ENCODE measurements around the gene NEK9. TPM values are rescaled to one million over a fixed set of nuclear protein-coding genes. Genes with fewer than 3 reads are reported as not detected.
A peak's percentile ranks its signal among the peaks of the same experiment; 100 is the strongest.

Gene NEK9
- total and polyA plus RNA-seq, 9 of the 15 experiments (the other 6 are each of a cell fraction or from before 2014, with no cell fraction given) = 2.8 to 39.6 (median 19.8) TPM

DNA sequence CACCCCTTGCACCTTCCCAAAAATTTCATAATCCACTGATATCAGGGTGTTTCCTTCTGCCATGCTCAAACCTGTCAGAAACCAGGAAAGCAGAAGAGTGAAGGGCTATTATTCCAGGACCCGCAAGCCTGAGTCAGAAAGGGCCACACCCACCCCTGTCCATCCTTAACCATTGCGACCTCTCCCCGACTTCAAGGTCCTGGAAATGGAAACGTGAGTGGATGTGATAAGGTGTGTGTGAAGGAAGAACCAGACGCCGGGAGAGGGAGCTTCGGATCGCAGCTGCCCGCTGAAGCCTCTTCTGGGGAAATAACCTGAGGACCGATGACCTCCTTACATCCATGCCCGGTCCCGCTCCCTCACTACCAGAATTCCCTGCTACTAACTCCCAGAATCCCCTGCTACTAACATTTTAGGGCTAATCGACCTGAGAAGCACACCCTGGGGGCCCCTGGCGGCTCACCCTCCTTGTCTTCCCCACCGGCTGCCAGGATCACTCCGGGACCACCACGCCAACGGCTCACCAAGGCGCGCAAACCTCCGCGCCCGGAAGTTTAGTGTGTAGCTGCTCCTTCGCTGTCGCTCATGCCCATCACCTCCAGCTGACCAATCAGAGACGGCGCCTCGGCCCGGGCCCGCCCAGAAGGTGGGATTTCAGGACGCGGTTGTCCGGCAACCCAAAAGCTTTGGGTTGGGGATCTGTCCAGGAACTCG is 63.2 kb downstream of the NEK9 start, which contains the start of gene ACYP1 (continued):
- TF ChIP-seq, protein P1, sequence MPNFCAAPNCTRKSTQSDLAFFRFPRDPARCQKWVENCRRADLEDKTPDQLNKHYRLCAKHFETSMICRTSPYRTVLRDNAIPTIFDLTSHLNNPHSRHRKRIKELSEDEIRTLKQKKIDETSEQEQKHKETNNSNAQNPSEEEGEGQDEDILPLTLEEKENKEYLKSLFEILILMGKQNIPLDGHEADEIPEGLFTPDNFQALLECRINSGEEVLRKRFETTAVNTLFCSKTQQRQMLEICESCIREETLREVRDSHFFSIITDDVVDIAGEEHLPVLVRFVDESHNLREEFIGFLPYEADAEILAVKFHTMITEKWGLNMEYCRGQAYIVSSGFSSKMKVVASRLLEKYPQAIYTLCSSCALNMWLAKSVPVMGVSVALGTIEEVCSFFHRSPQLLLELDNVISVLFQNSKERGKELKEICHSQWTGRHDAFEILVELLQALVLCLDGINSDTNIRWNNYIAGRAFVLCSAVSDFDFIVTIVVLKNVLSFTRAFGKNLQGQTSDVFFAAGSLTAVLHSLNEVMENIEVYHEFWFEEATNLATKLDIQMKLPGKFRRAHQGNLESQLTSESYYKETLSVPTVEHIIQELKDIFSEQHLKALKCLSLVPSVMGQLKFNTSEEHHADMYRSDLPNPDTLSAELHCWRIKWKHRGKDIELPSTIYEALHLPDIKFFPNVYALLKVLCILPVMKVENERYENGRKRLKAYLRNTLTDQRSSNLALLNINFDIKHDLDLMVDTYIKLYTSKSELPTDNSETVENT (CRISPR knock-in tag; IDR thresholded peaks at IDR 0.05) = no peak
- TF ChIP-seq, protein P2, sequence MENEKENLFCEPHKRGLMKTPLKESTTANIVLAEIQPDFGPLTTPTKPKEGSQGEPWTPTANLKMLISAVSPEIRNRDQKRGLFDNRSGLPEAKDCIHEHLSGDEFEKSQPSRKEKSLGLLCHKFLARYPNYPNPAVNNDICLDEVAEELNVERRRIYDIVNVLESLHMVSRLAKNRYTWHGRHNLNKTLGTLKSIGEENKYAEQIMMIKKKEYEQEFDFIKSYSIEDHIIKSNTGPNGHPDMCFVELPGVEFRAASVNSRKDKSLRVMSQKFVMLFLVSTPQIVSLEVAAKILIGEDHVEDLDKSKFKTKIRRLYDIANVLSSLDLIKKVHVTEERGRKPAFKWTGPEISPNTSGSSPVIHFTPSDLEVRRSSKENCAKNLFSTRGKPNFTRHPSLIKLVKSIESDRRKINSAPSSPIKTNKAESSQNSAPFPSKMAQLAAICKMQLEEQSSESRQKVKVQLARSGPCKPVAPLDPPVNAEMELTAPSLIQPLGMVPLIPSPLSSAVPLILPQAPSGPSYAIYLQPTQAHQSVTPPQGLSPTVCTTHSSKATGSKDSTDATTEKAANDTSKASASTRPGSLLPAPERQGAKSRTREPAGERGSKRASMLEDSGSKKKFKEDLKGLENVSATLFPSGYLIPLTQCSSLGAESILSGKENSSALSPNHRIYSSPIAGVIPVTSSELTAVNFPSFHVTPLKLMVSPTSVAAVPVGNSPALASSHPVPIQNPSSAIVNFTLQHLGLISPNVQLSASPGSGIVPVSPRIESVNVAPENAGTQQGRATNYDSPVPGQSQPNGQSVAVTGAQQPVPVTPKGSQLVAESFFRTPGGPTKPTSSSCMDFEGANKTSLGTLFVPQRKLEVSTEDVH (IDR thresholded peaks at IDR 0.05; ENCODE audit: low read depth, partially characterized antibody) = peak; percentile 35
- TF ChIP-seq, protein P3, sequence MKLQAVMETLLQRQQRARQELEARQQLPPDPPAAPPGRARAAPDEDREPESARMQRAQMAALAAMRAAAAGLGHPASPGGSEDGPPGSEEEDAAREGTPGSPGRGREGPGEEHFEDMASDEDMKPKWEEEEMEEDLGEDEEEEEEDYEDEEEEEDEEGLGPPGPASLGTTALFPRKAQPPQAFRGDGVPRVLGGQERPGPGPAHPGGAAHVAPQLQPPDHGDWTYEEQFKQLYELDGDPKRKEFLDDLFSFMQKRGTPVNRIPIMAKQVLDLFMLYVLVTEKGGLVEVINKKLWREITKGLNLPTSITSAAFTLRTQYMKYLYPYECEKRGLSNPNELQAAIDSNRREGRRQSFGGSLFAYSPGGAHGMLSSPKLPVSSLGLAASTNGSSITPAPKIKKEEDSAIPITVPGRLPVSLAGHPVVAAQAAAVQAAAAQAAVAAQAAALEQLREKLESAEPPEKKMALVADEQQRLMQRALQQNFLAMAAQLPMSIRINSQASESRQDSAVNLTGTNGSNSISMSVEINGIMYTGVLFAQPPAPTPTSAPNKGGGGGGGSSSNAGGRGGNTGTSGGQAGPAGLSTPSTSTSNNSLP (IDR thresholded peaks at IDR 0.05; ENCODE audit: borderline replicate concordance, low read depth, low read length) = no peak
- TF ChIP-seq HMG20A (CRISPR knock-in tag; conservative IDR thresholded peaks at IDR 0.05) (no peak), CBFA2T2 (conservative IDR thresholded peaks at IDR 0.05) (no peak), RBM22 (IDR thresholded peaks at IDR 0.05; ENCODE audit: low read depth, low read length, poor library complexity, severe bottlenecking) (no peak), SP1 (CRISPR knock-in tag; IDR thresholded peaks at IDR 0.05) (no peak), ZBTB8A (IDR thresholded peaks at IDR 0.05; ENCODE audit: partially characterized antibody) (no peak), RBM25 (IDR thresholded peaks at IDR 0.05; ENCODE audit: low read depth, low read length, severe bottlenecking) (peak; percentile 96), MECOM (CRISPR knock-in tag; IDR thresholded peaks at IDR 0.05) (no peak), CREM (IDR thresholded peaks at IDR 0.05; ENCODE audit: low read depth) (no peak; the same call in none of the 2 replicates)
